Kidney (tissue), 14 donors: ENCODE results near the gene CACFD1. TPM values are rescaled to one million over a fixed set of nuclear protein-coding genes. Genes with fewer than 3 reads are reported as not detected.

ENCODE experiments used
- DNase-seq, 5 donors: peaks; one replicate each; pipeline ENCODE4 v3.0.0-alpha.2; 2013 to 2020
- FAIRE-seq: peaks from 2 replicates; lab custom pipeline; 2012; peaks lifted over from hg19 to GRCh38; lab: Jason Lieb, UNC
- H3K27ac ChIP-seq, 2 donors: one replicate each; pipeline ENCODE4 v1.7.0; 2013; ENCODE audit warnings: low read depth in 2 of 2, low read length in 2 of 2, inconsistent platforms in 1 of 2
- H3K27me3 ChIP-seq: one replicate; pipeline ENCODE4 v1.7.1; 2013; ENCODE audit warnings: low read length, inconsistent platforms; ENCODE audit not compliant: control insufficient read depth, insufficient read depth
- H3K36me3 ChIP-seq, 3 donors: one replicate each; pipeline versions ENCODE4 v1.7.0 to v1.7.1; 2013; ENCODE audit warnings: low read length in 3 of 3, control low read depth in 1 of 3, inconsistent platforms in 1 of 3; ENCODE audit not compliant: insufficient read depth in 3 of 3, control insufficient read depth in 2 of 3
- H3K4me1 ChIP-seq, 3 donors: one replicate each; pipeline versions ENCODE4 v1.7.0 to v1.7.1; 2013; ENCODE audit warnings: low read length in 3 of 3, inconsistent platforms in 1 of 3, low read depth in 1 of 3; ENCODE audit not compliant: control insufficient read depth in 2 of 3, insufficient read depth in 2 of 3
- H3K4me3 ChIP-seq, 3 donors: one replicate each; pipeline versions ENCODE4 v1.7.0 to v1.8.1; 2013; ENCODE audit warnings: low read length in 3 of 3, control low read depth in 1 of 3, inconsistent platforms in 1 of 3
- H3K9ac ChIP-seq, 3 donors: one replicate each; pipeline versions ENCODE4 v1.7.0 to v1.7.1; 2013; ENCODE audit warnings: low read length in 3 of 3, control low read depth in 1 of 3, inconsistent platforms in 1 of 3
- H3K9me3 ChIP-seq, 3 donors: one replicate each; pipeline versions ENCODE4 v1.7.0 to v1.7.1; 2013; ENCODE audit warnings: low read length in 3 of 3, control low read depth in 1 of 3, inconsistent platforms in 1 of 3; ENCODE audit not compliant: control insufficient read depth in 2 of 3, insufficient read depth in 1 of 3
- CTCF ChIP-seq: IDR thresholded peaks from 3 replicates; pipeline ENCODE4 v1.5.1; 2012; ENCODE audit warnings: mild to moderate bottlenecking, moderate library complexity, borderline replicate concordance; ENCODE audit not compliant: insufficient read depth; ENCODE audit errors: extremely low read depth
- intact Hi-C: fragments of 100-400 bp; cut with DNase I; formaldehyde crosslinking; loops from one replicate; pipeline ENCODE4 v1.11.1; 2022
- polyA plus RNA-seq: library from polyadenylated mRNA; stranded (reverse); fragments of 350-450 nt; fragmentation: Illumina TruSeq; extraction: RNeasy Lipid Tissue Mini Kit (QIAGEN cat#74804); gene quantifications from one replicate; pipeline ENCODE4 v1.2.3, GENCODE V29; 2014; ENCODE audit warnings: low read depth, low replicate concordance; ENCODE audit not compliant: insufficient read depth
- total RNA-seq: library from RNA; stranded (reverse); fragmentation: NEBNext Ultra II Directional; extraction: Animal tissue kit (Norgen Biotek cat#: 25700); gene quantifications from one replicate; pipeline ENCODE4 v1.2.1, GENCODE V29; 2021
- donor health status: control.
- donor health status: control.
- donor health status: control.
- donor health status: control.
- donor health status: control.
- donor health status: DM: yes; HTN: yes; CAD: no.
- donor health status: Normal renal cell carcinoma (clear cell type).

Gene CACFD1
- total and polyA plus RNA-seq, 2 donors from 2014 or later: 37.3 to 37.8 TPM

GRCh38 chr9:133440874-133441273, 18.9 kb upstream of the CACFD1 start:
- H3K27ac ChIP-seq: no peak overlapping the region
- H3K4me3 ChIP-seq: no peak overlapping the region
- no peaks in the 10 kb centered on the region for H3K9me3 ChIP-seq
- intact Hi-C loops: no loop called here
- no peaks in the 10 kb centered on the region for H3K27me3 ChIP-seq
- H3K9ac ChIP-seq: no peak overlapping the region
- FAIRE-seq (no peak), DNase-seq (no peak)
- H3K4me1 ChIP-seq: no peaks in the 10 kb centered on the region
- H3K36me3 ChIP-seq: no peaks in the 10 kb centered on the region
- no peak for TF ChIP-seq CTCF

- no peak overlapping the region for H3K9ac ChIP-seq
- no peak overlapping the region for H3K4me3 ChIP-seq
- H3K27ac ChIP-seq: no peak overlapping the region
- DNase-seq (no peak), FAIRE-seq (no peak)
- no peak for TF ChIP-seq CTCF
- intact Hi-C loops: no loop called here
- no peaks in the 10 kb centered on the region for H3K36me3 ChIP-seq
- H3K4me1 ChIP-seq: no peaks in the 10 kb centered on the region
- H3K27me3 ChIP-seq: no peaks in the 10 kb centered on the region
- no peaks in the 10 kb centered on the region for H3K9me3 ChIP-seq
These were observed 18.2 kb upstream of the CACFD1 start for GRCh38 chr9:133441571-133441970.

GRCh38 chr9:133443248-133443647, 16.5 kb upstream of the CACFD1 start:
- H3K27ac ChIP-seq: no peak overlapping the region
- H3K4me1 ChIP-seq: no peaks in the 10 kb centered on the region
- no peak overlapping the region for H3K9ac ChIP-seq
- no peak for TF ChIP-seq CTCF
- FAIRE-seq (no peak), DNase-seq (no peak)
- intact Hi-C loops: no loop called here
- H3K27me3 ChIP-seq: no peaks in the 10 kb centered on the region
- no peak overlapping the region for H3K4me3 ChIP-seq
- no peaks in the 10 kb centered on the region for H3K9me3 ChIP-seq
- no peaks in the 10 kb centered on the region for H3K36me3 ChIP-seq

GRCh38 chr9:133443982-133444381, 15.8 kb upstream of the CACFD1 start:
- H3K4me3 ChIP-seq: no peak overlapping the region
- H3K27ac ChIP-seq: no peak overlapping the region
- TF ChIP-seq CTCF: no peak
- H3K36me3 ChIP-seq: no peaks in the 10 kb centered on the region
- peaks cover 0 to 2% (median 0%) of the 10 kb centered on the region in 3 donors for H3K4me1 ChIP-seq
- H3K27me3 ChIP-seq: no peaks in the 10 kb centered on the region
- intact Hi-C loops: no loop called here
- no peaks in the 10 kb centered on the region for H3K9me3 ChIP-seq
- no peak for DNase-seq
- FAIRE-seq: no peak
- H3K9ac ChIP-seq: no peak overlapping the region
